GM18517 (cell line): ENCODE results near the gene MRPL52.

Experiments used
- ATAC-seq: cut with Tn5 transposase; IDR thresholded peaks from one replicate; pipeline ENCODE4 v1.9.1; 2021; ENCODE audit warnings: mild to moderate bottlenecking, moderate library complexity; ENCODE audit not compliant: unreplicated experiment

Gene MRPL52

DNA sequence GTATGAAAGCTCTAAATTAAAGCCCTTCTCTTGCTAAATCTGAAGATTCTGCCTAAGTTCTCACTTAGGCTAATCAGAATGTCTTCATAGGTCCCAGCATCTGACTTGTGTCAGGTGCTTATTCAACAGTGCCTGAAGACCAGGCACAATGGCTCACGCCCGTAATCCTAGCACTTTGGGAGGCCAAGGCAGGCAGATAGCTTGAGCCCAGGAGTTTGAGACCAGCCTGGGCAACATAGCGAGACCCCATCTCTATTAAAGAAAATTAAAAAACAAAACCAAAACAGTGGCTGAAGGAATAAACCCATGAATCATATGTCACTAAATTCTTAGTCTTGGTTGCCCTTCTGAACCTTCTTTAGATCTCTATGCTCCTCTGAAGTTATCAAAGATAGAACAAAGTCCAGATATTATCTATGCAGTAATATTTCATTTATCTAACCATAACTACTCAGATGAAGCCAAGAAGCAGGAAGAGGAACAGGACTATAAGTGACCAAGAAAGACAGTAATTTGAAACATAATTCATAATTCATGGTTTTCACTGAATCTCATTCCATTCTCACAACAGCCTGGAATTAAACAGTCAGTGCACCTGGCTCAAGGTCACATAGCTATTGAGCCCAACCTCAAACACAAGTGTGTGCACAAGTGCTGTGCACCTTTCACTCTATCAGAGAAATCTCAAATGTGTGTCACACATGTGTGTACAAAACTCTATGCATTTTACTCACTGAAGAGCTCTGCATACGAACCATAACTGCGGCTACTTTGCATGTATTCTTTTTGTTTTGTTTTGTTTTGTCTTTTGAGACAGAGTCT, 21.1 kb upstream of the MRPL52 start:
- no peak for ATAC-seq

DNA sequence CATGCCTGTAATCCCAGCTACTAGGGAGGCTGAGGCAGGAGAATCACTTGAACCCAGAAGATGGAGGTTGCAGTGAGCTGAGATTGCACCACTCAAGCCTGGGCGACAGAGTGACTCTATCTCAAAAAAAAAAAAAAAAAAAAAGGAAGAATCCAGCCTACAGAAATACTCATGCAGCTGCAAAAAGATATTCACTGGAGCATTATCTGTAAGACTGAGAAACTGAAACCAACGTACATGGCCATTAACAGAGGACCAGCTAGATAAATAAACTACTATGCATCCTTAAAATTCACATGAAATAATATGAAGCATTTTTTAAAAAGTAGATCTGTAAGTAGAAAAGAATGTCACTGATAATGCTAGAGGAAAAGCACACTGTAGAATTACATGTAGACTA, 18.0 kb upstream of the MRPL52 start:
- ATAC-seq, result no peak

DNA sequence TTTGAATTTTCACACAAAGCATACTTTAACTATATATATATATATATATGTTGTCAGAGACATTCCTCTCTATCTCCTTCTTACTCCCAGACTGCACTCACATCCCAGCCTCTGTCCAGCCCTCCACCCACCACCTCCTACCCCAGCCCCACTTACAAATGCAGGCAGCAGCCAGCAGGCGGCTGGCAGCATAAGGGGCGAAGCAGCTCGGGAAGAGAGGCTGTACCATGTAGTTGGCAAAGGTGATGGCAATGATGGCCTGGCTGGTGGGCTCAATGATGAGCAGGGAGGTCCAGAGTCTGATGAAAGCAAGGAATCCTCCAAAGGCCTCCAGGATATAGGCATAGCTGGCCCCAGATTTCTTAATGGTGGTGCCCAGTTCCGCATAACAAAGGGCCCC, 16.9 kb upstream of the MRPL52 start:
- ATAC-seq, result no peak

DNA sequence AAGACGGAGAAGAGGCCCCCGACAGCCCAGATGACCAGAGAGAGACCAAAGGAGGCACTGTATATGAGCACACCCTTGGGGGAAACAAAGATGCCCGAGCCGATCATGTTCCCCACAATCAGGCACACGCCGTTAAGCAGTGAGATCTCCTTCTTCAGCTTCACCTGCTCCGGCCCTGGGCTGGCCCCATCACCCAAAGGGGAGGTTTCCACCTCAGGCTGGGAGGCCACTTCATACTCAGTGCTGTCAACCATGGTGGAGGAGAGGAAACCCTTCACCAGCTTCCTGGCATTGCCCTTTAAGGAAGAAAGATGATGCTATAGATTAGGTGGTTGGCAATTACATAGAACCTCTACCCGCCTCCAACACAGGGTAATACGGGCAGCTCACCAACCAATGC, 16.5 kb upstream of the MRPL52 start:
- no peak for ATAC-seq

DNA sequence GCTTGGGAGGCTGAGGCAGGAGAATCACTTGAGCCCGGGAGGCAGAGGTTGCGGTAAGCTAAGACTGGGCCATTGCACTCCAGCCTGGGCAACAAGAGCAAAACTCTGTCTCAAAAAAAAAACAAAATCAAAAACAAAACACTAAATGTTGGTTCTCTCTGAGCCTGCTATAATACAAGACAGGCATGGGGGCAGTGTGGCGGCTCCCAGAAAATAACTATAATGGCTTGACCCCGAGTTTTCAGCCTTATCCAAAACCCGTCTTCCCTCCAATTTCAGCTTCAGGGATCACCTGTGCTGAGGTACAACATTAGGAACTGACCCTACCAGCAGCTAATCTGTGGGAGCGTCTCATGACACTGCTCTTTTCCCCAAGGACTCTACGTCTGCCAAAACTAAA, 15.3 kb upstream of the MRPL52 start:
- ATAC-seq, result no peak

DNA sequence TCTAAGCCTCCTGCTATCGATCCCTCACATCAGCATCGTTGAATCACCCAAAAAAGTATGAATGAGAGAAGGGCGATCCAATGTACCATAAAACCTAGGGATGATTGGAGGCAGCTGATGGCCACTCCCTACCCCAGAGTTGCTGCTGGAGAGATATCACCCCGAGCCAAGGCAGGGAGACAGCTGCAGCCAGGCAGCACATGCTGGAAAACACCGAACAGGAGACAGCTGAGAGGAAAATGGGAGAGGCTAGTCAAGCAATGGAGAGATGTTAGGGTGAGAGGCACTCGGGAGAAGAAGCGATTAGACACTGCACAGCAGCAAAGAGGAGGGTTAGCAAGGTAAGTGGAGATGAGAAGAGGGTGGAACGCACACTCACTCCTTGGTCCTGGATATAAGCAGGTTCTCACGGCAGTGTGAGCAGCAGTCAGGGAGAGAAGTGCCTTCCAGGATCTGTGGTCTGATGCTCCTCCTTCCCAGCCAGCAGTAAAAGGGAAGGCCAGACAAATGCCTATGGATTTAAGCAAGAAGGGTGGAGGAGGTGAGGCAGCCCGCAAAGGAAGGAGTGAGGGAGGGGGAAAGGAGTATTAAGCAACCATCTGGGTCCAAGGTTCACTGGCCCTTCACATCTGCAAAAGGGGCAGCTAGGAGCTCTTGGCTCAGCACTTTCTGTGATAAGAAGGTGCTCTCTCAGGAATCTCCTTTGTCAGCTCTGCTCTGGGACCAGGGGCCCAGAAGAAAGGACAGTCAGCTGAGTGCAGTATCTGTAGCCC, 14.6 kb upstream of the MRPL52 start, which contains the start of gene SLC7A7:
TSS of gene SLC7A7 (minus strand) at position 495 of the 773 bp plus-strand sequence. CDS start 2,037 bp downstream, outside the sequence.
- ATAC-seq, result no peak

DNA sequence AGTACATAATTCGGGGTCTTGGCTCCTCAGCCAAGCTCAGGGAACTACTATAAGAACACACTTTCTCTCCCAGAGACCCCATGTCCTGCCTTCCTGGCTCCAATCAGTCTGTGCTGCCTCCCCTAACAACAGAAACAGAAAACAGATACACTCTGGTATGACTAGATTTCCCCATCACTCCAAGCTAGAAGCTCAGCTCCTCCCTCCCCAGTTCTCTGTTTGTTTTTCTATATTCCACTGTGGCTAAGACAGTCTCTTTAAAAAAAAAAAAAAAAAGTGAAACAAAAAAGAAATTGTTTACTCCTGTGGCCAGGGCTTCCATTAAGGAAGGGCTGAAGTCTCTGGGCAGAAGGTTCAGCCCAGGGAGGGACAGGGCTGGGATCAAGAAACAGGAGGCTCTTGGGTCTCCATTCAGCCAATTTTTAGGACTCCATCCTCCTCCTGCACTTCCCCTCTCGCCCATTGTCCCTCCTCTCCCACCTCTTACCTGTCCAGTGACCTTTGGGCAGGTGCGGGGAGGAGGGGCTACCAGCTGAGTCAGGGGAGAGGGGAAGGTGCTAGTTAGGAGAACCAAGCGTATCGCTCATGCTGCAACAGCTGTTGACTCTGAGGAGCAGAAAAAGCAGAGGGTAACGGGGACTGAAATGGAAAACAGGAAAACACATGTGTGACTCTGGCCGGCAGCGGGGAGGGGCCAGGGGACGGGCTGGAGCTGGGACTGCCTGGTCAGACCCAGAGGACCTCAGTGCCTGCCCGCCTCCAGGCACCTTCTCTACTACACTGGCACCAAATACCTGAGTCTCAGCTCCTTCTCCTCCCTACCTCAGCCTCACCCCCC, 10.3 kb upstream of the MRPL52 start:
- ATAC-seq, result no peak

DNA sequence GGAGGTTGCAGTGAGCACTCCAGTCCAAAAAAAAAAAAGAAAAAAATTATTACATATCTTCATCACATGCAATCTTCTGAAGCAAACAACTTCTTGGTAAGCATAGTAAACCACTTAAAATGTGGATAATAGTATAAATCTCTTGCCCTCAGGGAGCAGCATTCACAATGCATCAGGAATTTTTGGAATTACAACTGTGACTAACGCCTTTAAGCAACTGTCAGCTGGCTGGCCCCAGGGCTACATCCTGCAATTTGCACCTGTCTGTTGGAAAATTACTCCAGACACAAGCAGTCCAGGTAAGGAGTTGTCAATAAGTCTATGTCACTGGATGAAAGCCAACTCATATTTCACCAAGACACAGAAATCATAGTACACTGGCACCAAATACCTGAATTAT, 9.0 kb upstream of the MRPL52 start:
- no peak for ATAC-seq

DNA sequence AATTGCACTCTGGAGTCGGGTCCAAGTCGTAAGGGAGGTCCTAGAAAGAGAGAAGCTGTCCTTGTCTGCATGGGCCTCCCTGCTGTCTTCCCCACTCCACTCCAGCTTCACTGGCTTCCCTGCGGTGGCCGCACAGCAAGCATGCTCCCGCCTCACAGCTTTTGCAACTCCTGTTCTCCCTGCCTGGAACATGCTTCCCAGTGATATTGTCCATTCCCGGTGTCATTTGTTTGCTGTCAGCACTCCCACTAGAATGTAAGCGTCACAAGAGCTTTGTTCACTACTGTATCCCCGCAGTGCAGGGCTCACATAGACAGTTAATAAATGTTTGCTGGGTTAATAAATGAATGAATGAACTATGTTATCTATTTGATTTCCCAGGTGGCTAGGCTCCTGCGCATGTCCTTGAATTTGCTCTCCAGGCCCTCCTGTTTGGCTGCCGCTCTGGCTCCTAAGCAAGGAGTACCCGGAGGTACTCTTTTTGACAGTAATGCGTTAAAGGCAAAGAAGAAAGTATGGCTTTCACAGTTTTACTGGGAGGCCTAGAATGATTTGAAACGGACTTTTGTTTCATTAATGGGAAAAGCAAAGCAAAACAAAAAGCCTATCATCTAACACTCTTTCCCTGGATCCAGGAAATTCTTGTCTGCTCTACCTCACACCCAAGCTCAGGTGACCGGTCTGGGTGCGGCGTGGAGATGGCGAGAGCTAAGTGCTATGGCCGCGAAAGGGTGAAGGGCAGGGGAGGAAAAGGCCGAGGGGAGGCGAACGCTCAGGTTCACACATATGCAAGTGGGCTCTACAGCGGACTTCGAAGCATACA, 8.3 kb upstream of the MRPL52 start:
- no peak for ATAC-seq

DNA sequence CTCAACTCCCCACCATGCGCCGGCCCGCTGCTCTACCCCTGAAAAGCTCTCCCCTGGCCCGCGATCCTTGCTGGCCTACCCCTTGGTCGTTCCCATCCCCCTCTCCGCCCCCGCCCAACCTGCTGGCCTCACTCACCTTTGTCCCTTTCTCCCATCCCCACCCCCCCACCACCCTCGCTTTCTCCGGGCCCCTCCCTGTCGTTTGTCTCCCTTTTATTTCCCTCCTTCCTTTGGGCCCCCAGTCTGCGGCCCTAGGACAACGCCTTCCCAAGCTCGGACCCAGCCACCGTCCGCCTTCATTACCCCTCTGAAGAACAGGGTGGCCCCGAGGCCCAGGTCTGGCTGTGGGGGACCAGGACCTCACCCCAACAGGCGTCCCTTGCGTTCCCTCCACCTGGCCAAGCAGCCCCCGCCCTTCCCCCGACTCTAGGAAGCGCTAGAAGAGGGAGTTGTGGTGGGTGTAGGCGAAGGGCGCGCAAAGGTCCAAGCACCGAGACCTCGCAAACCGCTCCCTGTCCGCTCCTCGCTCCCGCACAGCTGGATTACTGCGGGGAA, 7.6 kb upstream of the MRPL52 start:
- no peak for ATAC-seq

DNA sequence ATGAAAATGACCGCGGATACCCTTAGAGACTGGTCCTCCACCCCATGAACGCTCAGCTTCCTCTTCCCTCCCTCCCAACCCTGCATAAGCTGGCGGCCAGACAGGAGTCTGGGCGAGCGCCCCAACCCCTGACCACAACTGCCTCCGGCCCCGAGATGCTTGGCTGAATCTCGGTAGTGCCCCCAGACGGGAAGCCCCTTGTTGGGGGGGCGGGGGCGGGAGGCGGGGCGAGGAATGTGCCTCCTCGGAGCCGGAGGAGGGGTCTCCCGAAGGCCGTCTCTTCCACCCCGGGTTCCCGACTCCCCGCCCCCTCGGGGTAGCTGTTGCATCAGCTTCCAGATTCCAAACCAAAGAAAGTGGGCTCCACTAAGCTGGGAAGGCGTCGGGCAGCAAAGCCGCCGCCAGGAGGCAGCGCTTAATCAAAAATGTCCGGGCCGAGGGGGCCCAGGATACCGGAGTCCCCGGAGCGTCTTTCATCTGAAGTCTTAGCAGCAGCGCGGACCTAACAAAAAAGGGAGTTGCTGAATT, 7.1 kb upstream of the MRPL52 start:
- no peak for ATAC-seq

DNA sequence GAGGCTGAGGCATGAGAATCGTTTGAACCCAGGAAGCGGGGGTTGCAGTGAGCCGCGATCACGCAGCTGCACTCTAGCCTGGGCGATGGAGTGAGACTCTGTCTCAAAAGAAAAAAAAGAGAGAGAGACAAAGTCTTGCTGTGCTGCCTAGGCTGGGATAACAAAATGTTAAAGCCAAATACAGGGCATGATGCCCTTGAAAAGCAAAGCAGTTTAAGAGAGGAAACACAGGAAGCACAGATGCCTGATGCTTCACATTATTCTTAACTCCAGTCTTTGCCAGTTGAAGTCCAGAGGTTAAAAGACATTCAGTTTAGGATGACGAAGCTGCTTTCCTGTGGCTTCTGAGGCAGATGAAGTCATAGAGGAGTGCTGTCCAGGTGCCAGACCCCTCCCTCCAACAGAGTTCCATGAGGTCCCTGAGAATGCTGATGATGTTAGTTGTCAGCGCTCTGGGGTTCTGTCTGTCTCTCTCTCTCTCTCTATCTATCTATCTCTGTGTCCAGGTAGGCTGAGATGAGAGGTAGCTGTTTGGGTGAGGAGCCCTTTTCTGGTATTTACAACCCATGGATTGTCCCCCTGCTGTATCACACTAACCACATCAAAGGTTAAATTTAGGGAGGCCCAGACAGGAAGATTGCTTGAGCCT, 4.9 kb upstream of the MRPL52 start:
- ATAC-seq, result no peak

DNA sequence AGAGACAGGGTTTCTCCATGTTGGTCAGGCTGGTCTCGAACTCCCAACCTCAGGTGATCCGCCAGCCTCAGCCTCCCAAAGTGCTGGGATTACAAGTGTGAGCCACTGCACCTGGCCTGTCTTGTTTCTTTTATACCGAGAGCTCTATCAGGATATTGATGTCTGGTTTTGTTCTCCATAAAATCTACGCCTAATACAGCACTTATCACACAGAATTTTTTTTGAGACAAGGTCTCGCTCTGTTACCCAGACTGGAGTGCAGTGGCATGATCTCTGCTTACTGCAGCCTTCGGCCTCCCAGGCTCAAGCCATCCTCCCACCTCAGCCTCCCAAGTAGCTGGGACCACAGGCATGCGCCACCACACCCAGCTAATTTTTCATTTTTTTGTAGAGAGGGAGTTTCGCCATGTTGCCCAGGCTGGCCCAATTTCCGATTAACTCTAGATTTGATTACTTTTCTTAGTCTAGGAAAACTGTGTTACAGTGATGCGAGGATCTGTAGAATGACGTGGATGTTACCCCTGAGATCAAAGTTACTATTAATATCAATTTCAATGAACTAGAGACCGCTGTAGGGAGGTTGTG, 519 bp upstream of the MRPL52 start:
- ATAC-seq, result peak; percentile 5

DNA sequence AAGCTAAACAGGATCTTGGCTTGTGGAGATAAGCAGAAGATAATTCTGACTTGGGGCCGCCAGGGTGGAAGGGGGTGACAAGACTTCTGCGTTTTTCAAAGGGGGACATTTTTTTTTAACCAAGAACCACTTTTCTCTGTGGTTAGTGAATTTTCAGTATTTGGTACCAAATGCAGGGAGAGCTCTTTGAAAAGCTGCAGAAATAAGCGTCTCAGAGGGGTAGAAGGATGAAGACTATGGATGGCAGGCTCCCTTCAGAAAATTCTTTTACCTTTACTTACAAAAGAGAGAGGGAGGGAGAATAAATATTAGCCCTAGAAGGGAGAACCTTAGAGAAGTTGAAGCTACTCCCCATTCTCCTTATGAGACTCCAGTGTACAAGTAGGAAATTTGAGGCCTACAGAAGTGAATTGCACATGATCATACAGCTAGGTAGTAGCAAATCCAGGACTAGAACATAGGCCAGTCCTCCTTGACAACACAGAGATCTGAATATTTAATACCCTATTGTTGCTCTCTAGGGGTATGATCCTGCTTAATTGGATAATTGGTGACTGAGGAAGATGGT, 840 bp downstream of the MRPL52 start:
- no peak for ATAC-seq

DNA sequence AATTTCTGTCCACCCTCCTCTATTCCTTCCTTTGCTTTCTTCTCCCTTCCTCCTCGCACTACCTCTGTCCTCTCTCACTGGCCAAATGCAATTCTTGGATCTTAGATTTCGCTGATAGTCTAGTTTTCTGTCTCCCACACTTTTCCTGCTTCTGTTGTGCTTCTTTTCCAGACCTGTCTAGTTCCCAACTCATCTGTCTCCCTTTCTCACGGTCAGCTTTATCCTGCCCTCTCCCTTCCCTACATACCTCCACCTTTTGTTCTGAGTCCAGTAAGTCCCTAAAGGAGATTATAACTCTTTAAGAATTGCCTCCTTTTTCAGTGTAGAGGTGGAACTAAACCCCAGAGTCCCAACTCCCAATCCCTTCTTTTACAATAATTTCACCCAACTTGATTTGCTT, 5.8 kb downstream of the MRPL52 start:
- no peak for ATAC-seq

DNA sequence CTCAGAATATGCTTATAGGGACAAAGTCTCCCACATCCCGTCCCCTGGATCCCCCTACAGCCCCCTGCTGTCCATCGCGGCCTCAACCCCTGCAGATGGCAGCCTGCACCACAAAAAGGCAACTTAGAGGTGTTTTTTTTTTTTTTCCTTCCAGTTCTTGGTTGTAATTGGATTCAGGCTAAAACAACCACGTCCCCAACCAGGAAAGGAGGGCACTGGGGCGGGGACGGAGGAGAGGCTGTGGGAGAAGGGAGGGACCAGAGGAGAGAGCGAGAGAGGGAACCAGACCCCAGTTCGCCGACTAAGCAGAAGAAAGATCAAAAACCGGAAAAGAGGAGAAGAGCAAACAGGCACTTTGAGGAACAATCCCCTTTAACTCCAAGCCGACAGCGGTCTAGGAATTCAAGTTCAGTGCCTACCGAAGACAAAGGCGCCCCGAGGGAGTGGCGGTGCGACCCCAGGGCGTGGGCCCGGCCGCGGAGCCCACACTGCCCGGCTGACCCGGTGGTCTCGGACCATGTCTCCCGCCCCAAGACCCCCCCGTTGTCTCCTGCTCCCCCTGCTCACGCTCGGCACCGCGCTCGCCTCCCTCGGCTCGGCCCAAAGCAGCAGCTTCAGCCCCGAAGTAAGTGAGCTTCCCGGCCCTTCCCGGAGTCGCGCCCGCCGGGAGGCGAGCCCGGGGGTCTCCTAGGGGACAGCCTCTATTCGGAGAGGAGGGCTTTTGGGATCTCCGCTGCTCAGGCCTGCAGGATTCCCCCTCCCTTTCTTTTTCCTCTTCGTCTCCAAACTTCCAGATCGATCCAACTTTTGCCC, 6.8 kb downstream of the MRPL52 start, which contains the start of gene MMP14:
TSS of gene MMP14 (plus strand) at position 285 of the 813 bp plus-strand sequence. CDS start at position 518, 233 bp downstream.
- no peak for ATAC-seq

DNA sequence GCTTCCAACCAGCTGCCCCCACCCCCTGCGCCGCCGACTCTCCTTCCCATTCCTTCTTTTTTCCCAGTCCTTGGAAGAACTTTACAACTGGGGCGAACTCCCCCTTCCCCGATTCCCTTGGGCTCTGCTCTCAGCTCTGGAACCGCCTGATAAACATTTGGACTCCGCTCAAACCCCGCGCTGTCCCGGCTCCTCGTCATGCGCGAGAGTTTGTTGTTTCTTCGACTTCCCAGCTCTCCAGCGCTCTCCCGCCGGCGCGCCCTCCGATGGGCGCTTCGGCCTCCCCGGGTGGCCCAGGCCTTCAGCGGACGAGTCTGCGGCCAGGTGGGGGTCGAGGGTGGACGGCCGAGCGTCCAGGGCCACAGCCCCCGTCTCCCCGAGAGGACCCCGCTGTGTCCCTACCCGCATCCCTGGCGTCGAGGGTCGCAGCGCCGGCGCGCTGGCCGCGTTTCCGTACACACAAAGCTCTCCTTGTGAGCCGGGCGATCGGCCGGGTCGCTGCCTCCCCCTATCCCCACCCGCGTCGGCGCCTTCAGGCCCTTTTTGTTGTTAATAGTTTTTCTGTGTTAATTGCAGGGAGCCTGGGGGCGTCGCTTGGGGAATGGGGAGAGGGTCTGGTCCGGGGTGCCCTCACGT, 7.5 kb downstream of the MRPL52 start:
- ATAC-seq, result no peak
